Skeletal muscle tissue (tissue), 4 donors: ENCODE data around the gene SERPINE1. TPM values are rescaled to one million over a fixed set of nuclear protein-coding genes. Genes with fewer than 3 reads are reported as not detected.
"Not testable (repeated sequence)": the region's sequence is repeated elsewhere in the genome, so short reads cannot be mapped to it uniquely, and the experiment has no call there.

Experiments
- H3K27ac ChIP-seq: one replicate; pipeline ENCODE4 v1.7.0; 2013; ENCODE audit warnings: mild to moderate bottlenecking, low read depth, low read length, inconsistent platforms
- H3K27me3 ChIP-seq, 3 donors: one replicate each; pipeline ENCODE4 v1.7.0; 2013; ENCODE audit warnings: low read length in 3 of 3; ENCODE audit not compliant: control insufficient read depth in 3 of 3, insufficient read depth in 3 of 3
- H3K36me3 ChIP-seq, 3 donors: one replicate each; pipeline ENCODE4 v1.7.0; 2013; ENCODE audit warnings: low read length in 3 of 3; ENCODE audit not compliant: control insufficient read depth in 3 of 3, insufficient read depth in 3 of 3
- H3K4me1 ChIP-seq, 3 donors: one replicate each; pipeline ENCODE4 v1.7.0; 2013; ENCODE audit warnings: low read length in 3 of 3, mild to moderate bottlenecking in 3 of 3; ENCODE audit not compliant: control insufficient read depth in 3 of 3, insufficient read depth in 3 of 3
- H3K4me3 ChIP-seq, 3 donors: one replicate each; pipeline ENCODE4 v1.7.0; 2013; ENCODE audit warnings: low read length in 3 of 3
- H3K9ac ChIP-seq, 3 donors: one replicate each; pipeline ENCODE4 v1.7.0; 2013; ENCODE audit warnings: low read length in 3 of 3, mild to moderate bottlenecking in 3 of 3, moderate library complexity in 2 of 3, low read depth in 1 of 3
- H3K9me3 ChIP-seq, 3 donors: one replicate each; pipeline ENCODE4 v1.7.0; 2013; ENCODE audit warnings: low read length in 3 of 3; ENCODE audit not compliant: control insufficient read depth in 3 of 3
- total RNA-seq: library from RNA; depleted of rRNA; stranded (reverse); fragments of >200 nt; gene quantifications from one replicate; pipeline ENCODE4 v1.2.3, GENCODE V29; 2014
- donor health status: Osteomylitis.

Gene SERPINE1
- total RNA-seq, 1 donor from 2014 or later: 2.1 TPM

GRCh38 chr7:101100858-101101847 lies 25.8 kb upstream of the SERPINE1 start:
- H3K36me3 ChIP-seq: no peaks in the 10 kb centered on the region
- H3K4me3 ChIP-seq: peak overlapping the region in 1 of 3 donors; percentile 54
- H3K4me1 ChIP-seq: peaks cover 15 to 21% (median 21%) of the 10 kb centered on the region in 3 donors
- no peaks in the 10 kb centered on the region for H3K27me3 ChIP-seq
- peak overlapping the region; percentile 57 for H3K27ac ChIP-seq
- no peaks in the 10 kb centered on the region for H3K9me3 ChIP-seq
- H3K9ac ChIP-seq: no peak overlapping the region

DNA sequence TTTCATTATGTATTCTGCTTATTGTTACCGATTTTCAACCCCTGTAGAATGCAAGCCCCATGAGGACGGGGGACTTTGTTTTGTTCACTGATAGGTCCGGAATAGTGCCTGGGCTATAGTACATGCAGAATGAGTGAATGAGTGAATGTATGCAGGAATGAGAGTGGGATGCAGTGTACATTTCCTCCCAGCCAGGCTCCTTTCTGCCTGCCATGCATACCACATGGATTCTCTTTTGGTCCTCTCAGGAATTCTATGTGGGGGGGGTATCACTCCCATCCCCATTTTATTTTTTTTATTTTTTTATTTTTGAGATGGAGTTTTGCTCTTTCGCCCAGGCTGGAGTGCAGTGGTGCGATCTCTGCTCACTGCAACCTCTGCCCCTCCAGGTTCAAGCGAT lies 24.9 kb upstream of the SERPINE1 start:
- Histone ChIP-seq H3K4me1 (peaks cover 15 to 21% (median 21%) of the 10 kb centered on the region in 3 donors), H3K27ac (no peak overlapping the region), H3K4me3 (no peak overlapping the region), H3K9ac (no peak overlapping the region), H3K9me3 (no peaks in the 10 kb centered on the region), H3K36me3 (no peaks in the 10 kb centered on the region), H3K27me3 (no peaks in the 10 kb centered on the region)

DNA sequence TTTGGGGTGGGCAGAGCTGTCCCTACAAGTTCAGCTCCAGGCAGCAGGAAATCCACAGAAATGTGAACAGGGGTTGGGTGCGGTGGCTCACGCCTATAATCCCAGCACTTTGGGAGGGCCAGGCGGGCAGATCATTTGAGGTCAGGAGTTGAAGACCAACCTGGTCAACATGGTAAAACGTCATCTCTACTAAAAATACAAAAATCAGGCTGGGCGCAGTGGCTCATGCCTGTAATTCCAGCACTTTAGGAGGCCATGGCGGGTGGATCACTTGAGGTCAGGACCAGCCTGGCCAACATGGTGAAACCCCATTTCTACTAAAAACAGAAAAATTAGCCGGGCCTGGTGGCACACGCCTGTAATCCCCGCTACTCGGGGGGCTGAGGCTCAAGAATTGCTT lies 23.2 kb upstream of the SERPINE1 start:
- not testable (repeated sequence) for H3K27ac ChIP-seq, H3K9ac ChIP-seq, H3K9me3 ChIP-seq, H3K4me3 ChIP-seq, H3K36me3 ChIP-seq, H3K27me3 ChIP-seq
- peaks cover 15 to 23% (median 21%) of the 10 kb centered on the region in 3 donors for H3K4me1 ChIP-seq

- Histone ChIP-seq H3K4me3 (no peak overlapping the region), H3K27ac (no peak overlapping the region), H3K9me3 (no peaks in the 10 kb centered on the region), H3K4me1 (peaks cover 19 to 24% (median 22%) of the 10 kb centered on the region in 3 donors), H3K9ac (no peak overlapping the region), H3K36me3 (no peaks in the 10 kb centered on the region), H3K27me3 (no peaks in the 10 kb centered on the region)
Measured at GRCh38 chr7:101104193-101104713, 22.7 kb upstream of the SERPINE1 start.

GRCh38 chr7:101104799-101105198 lies 22.1 kb upstream of the SERPINE1 start:
- H3K4me1 ChIP-seq: peaks cover 14 to 19% (median 18%) of the 10 kb centered on the region in 3 donors
- H3K9ac ChIP-seq: no peak overlapping the region
- no peak overlapping the region for H3K4me3 ChIP-seq
- no peaks in the 10 kb centered on the region for H3K36me3 ChIP-seq
- H3K9me3 ChIP-seq: no peaks in the 10 kb centered on the region
- H3K27ac ChIP-seq: no peak overlapping the region
- H3K27me3 ChIP-seq: no peaks in the 10 kb centered on the region

GRCh38 chr7:101105248-101105647 lies 21.7 kb upstream of the SERPINE1 start:
- not testable (repeated sequence) for H3K9me3 ChIP-seq, H3K27ac ChIP-seq, H3K36me3 ChIP-seq, H3K9ac ChIP-seq, H3K4me3 ChIP-seq, H3K27me3 ChIP-seq
- H3K4me1 ChIP-seq: peaks cover 9 to 15% (median 13%) of the 10 kb centered on the region in 3 donors

DNA sequence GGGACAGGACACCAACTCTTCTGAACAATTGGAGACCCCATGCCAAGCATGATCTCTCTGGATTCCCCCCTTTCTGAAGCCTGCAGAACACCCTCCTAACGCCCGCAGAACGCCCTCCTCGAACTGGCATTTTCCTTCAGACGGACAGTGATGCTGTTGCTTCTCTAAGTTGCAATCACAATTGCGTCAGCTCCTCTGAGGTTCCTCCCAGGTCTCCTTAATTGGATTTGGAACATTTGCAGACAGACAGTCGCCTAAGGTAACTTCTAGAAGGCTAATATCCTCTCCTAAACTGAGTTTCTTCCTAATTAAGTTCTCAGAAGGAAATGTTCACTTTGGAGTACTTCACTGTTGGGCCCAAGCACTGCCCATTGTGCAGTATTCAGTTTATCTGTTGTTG lies 20.5 kb upstream of the SERPINE1 start:
- Histone ChIP-seq H3K9me3 (no peaks in the 10 kb centered on the region), H3K27me3 (no peaks in the 10 kb centered on the region), H3K27ac (no peak overlapping the region), H3K36me3 (no peaks in the 10 kb centered on the region), H3K4me3 (no peak overlapping the region), H3K4me1 (peaks cover 4 to 8% (median 7%) of the 10 kb centered on the region in 3 donors), H3K9ac (no peak overlapping the region)

DNA sequence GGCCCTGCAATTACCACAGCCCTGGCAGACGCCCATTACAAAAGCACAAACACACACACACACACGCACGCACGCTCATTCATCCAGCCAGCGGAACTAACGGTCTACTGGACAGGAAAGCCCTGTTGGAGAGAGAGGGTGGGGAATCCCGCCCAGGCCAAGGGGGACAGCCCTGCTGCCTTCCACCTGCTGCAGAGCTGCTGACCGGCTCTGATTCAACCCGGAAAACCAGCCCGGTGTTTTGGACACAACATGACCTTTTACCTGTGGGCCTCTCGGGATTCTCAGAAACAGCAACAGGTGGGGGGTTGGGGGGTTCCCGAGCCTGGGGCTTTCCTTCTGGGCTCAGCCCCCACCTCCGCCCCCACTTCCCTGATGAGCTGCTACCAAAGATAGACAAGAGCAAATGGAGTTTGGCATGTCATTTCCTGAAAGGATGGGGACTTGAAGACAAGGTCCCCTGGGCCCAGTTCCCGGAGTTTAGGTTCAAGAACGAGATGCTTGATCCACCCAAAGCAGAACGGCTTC lies 18.5 kb upstream of the SERPINE1 start:
- H3K27ac ChIP-seq: no peak overlapping the region
- no peaks in the 10 kb centered on the region for H3K36me3 ChIP-seq
- peaks cover 7 to 14% (median 11%) of the 10 kb centered on the region in 3 donors for H3K4me1 ChIP-seq
- H3K4me3 ChIP-seq: no peak overlapping the region
- H3K9me3 ChIP-seq: no peaks in the 10 kb centered on the region
- H3K27me3 ChIP-seq: no peaks in the 10 kb centered on the region
- H3K9ac ChIP-seq: no peak overlapping the region

DNA sequence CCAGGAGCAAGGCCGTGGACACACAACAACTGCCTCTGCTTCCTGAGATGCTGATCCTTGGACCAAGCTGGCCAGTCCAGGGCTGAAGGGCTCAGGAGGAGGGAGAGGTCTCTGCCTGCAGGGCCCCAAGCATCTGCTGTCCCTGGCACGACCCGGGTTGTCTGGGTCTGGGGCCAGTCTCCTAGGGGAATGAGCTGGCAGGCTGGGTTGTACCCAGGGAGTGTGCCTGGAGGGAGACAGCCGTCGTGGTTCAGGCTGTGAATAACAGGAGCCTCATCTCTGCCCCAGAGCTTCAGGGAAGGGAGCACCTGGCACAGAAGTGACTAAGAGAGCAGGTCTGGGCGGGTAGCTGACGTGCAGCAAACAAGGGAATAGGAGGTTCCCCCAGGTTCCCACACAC lies 17.9 kb upstream of the SERPINE1 start:
- Histone ChIP-seq H3K27ac (no peak overlapping the region), H3K27me3 (no peaks in the 10 kb centered on the region), H3K4me3 (no peak overlapping the region), H3K9me3 (no peaks in the 10 kb centered on the region), H3K36me3 (no peaks in the 10 kb centered on the region), H3K4me1 (peaks cover 7 to 14% (median 11%) of the 10 kb centered on the region in 3 donors), H3K9ac (no peak overlapping the region)

- H3K9me3 ChIP-seq: no peaks in the 10 kb centered on the region
- H3K27ac ChIP-seq: no peak overlapping the region
Measured at GRCh38 chr7:101109368-101109767, 17.5 kb upstream of the SERPINE1 start.

More at GRCh38 chr7:101109368-101109767, 17.5 kb upstream of the SERPINE1 start:
- H3K4me3 ChIP-seq: no peak overlapping the region
- no peaks in the 10 kb centered on the region for H3K36me3 ChIP-seq
- no peak overlapping the region for H3K9ac ChIP-seq
- no peaks in the 10 kb centered on the region for H3K27me3 ChIP-seq
- H3K4me1 ChIP-seq: peaks cover 7 to 14% (median 11%) of the 10 kb centered on the region in 3 donors
